Measurements from ENCODE around the gene DCLRE1B.
A peak's percentile ranks its signal among the peaks of the same experiment; 100 is the strongest.

DCLRE1B gene

DNA sequence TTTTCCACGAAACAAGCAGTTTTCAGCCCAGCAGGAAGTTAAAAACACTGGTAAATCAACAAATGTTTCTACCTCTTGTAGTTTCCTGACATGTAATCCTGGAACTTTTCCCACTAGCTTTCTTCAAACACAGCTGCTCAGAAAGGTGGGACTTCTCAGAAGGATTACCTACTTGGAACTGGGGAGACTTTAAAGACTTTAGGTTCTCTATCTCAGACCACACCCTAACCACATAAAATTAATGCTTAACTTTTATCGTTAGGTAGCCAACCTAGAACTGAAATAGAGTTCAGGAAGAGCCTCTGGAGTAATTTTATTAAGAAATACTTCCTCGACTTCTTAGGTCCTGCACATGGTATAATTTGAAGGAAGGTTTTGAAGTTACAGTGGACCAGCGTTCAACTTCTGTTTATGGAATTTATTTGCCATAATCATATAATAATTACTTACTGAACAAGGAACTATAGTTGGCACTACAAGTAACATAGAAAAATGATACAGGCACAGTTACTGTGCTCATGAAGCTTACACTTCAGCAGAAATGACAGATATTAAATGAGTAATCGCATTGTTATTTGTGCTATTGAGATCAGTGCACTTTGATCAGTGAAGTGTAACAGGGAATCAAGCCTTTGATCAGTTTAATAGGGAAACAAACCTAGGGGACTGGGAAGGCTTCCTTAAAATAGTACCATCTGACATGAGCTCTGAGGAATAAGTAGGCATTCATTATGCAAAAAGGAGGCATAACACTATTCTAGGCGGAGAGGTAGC is 17.5 kb upstream of the DCLRE1B start, which contains the start of gene BCL2L15:
Gene BCL2L15, minus strand, starts transcription at position 180 of the 774 bp plus-strand sequence. CDS start 206 bp downstream, outside the sequence.
- no peak for DNase-seq

DNA sequence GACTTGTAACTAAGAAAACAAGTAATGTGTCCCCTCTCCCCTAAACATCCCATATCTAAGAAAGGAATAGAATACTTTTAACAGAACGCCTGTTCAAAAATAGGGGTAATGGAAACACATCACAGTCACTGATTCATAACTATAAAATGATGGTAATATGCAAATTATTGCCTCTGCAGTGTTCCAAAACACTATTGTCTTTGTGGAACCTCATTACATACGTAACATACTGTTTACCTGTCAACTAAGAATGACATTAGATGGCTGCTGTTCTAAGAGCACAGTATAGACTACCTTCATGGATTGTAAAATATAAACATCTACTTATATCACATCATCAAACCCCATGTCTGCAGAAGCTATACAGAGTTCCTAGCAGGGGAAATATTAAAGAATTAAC is 14.3 kb upstream of the DCLRE1B start:
- DNase-seq: no peak

DNA sequence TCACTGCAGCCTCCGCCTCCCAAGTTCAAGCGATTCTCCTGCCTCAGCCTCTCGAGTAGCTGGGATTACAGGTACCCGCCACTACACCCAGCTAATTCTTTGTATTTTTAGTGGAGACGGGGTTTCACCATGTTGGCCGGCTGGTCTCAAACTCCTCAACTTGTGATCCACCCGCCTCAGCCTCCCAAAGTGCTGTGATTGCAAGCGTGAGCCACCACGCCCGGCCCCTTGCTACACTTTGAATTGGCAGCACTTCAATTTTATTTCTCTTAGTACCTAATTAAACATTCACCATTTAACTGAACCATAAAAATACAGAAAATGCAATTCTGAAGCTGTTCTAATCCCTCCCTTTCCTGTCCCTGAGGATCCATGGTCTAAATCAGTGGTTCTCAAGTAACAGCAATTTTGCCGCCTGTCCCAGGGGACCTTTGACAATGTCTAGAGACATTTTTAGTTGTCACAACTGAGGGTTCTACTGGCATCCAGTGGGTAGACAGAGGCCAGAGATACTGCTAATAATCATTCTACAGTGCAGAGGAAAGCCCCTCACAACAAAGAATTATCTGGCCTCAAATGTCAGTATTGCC is 13.4 kb upstream of the DCLRE1B start:
- DNase-seq: no peak

DNA sequence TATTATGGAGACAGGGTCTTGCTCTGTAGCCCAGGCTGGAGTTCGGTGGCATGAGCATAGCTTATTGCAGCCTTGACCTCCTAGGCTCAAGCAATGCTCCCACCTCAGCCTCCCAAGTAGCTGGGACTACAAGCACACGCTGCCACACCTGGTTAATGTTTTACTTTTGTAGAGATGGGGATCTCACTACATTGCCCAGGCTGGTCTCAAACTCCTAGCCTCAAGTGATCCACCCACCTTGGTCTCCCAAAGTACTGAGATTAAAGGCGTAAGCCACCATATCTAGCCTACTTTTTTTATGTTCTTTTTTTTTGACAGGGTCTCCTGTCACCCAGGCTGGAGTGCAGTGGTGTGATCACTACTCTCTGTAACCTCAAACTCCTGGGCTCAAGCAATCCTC is 11.9 kb upstream of the DCLRE1B start:
- DNase-seq: no peak

DNA sequence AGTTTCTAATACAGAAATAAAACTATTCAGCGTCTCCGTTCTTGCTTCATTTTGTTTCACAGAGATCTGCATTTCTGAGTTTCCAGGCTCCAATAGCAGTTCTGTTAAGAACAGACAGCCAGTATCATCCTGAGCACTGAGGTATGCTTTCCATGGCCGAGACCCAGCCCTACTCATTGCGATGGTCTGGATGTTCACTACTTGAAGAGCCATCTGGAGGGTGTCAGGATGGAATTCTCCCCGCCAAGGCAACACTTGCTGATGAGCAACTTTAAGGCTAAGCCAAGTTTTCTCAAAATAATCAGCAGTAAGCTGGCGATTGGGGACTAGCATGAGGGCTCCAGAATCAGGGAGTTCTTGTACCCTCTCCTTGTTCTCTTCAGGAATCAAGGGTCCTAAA is 10.0 kb upstream of the DCLRE1B start:
- DNase-seq: no peak

DNA sequence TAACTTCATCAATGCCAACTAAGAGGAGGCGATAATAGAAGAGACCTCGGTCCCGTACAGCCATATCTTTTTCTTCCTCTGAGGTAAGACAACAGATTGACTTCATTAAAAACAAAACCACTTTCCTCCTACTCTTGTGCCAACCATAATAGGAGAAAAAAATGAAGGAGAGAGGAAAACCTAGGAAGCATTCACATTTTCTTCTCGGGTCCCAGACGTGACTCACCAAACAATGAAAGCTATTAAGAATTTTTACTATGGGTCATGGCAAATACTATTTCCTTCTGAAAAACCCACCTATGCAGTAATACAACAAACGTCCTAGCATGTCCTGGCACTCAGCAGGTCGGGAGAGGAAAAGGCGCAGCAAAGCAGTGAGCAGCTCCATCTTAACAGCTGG is 9.2 kb upstream of the DCLRE1B start:
- DNase-seq: no peak

DNA sequence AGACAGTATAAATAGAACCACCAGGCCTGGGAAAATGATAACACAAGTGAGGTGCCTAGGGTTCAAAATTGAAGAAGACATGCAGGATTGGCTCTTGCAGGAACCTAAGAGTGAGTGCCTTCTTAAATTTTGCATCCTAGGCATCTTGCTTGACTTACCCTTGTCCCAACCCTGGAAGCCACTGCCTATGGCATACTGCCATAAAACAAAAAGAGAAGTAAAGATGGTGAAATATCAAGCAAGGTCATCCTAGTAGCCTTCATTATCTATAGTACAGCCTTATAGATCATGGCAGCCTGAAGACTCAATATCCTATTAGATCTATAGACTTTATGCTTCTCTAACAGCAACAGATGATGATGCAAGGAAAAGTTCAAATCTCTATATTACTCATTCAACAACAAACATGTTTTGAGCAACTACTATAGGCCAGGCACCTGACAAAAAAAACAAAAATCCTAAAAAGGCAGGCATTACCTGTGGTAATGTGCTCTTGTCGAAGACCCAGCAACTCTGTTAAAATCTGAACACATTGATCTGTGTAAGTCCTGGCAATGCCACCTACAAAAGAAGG is 6.8 kb upstream of the DCLRE1B start:
- no peak for DNase-seq

DNA sequence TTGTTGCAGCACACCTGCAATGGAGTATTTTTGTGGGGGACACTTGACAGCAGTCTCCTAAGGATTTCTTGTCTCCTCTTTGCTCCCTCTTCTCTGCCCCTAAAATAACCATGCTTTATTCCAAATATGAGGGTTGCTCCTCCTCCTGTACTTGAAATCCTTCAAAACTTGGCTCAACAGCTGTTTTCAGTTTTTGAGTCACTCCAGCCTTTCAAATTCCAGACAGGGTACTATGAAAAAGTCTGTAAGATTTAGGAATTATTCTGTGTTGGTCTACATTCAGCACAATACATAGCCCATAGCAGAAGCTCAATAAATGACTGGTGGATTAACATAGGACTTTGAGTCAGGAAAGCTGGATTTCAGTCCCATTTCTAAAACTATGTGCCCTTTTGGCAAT is 6.0 kb upstream of the DCLRE1B start:
- DNase-seq: no peak

DNA sequence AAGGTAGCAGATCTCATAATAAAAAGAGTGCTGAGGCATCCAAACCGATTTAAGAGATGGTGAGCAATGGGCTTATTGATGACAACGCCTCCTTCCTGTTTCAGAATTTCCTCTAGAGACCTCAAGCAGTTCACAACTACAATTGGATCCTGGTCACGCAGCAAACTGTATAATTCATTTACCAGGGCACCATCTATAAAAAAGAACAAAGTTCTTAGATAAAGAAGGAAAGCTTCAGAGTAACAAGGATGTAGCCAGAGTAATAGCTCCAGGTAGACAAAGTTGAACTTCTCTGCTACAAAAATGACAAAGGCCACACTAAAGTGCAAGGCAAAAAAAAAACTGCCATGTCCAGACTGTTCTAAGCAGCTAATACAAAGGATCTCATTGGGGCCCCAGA is 3.9 kb upstream of the DCLRE1B start:
- DNase-seq: no peak

DNA sequence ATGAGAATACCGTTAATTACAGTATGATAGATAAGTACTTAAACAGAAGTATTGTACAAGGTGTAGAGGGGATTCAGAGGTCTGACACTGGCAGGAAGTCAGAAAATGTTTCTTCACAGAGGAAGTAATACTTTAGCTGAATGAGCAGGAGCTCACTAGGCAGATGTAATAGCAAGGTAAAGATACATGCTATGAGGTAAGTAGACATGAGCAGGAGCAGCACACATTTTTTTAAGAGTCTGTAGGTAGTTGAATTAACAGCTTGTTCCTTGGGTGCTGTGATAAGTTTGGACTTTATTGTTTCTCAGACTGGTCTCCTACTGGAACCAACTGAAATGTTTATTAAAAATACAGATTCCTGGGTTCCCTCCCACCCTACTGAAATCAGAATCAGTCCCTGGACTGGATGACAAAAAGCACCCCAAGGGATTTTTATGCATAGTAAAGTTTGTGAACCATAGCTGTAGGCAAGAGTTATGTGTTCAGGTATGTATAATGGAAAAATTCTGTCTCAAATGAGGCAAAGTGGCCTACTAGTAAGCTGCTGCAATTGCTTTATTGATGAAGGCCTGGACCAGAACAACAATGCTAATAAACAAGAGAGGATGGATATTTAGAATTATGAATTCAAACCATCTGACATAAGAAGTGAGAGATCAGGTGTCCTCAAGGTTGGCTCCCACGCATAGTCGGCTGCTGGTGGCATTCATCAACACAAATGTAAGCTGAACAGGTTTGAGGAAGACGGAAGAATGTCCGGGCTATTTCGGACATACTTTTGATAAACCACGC is 1.4 kb upstream of the DCLRE1B start:
- DNase-seq: no peak

DNA sequence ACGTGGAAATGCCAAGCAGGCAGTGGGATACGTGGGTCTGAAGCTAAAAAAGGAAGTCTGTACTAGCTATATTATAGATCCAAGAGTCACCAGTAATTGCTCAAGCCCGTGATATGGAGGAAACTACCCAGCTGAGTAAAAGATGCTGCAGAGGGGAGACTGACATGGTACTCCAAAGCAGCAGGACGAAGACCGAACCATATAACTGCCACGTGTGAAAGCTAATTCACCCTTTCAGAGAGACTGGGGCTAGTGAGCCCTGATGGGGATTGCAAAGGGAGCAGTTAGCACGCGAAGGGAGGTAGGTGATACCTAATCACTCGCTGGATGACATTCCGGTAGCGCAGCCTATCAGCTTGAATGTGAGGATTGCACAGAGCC is 843 bp upstream of the DCLRE1B start:
- no peak for DNase-seq

DNA sequence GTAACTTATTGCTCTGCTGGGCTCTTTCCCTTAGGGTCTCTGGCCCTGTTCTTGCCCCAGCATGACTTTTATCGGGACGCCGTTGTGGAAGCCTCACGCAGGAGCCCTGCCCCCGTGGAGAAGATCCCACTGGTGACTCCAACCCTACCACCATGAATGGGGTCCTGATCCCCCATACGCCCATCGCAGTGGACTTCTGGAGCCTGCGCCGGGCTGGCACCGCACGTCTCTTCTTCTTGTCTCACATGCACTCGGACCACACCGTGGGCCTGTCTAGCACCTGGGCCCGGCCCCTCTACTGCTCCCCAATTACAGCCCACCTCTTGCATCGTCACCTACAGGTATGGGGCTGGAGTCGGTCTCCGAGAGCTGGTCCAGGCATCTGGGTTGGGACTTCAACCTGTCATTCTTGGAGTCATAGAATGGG is 322 bp downstream of the DCLRE1B start:
- DNase-seq: no peak

DNA sequence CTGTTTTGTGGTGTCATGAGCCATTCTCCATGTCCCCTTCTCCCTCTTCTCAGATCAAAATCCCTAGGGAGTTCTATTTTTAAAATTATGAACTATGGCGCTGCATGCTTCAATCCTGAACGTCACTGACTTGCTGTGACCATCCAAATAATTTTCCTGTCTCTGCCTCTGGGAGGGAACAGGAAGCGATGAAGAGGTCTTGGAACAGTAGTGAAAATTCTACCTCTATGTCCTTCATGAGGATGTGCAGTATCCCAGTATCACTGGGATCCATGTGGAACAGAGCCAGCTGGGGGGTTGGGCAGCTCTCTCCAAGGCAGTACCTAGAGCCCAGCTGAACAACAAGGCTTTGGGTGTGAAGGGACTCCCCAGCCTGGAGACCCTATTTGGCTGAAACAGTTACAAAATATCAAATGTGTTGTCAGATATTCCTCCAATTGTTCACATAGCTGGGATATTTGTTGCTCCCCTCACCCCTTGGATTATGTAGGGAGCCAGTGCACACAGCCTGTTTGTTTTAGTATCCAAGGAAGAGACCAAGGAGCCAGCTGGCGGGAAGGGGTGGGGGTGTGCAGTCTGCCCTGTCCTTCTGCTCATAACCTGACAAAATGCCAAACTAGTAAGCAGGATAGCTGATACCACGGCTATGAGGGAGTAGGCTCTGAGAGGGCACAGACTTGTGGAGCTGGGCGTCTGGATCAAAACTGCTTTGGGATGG is 7.6 kb downstream of the DCLRE1B start:
- DNase-seq: peak; percentile 85

DNA sequence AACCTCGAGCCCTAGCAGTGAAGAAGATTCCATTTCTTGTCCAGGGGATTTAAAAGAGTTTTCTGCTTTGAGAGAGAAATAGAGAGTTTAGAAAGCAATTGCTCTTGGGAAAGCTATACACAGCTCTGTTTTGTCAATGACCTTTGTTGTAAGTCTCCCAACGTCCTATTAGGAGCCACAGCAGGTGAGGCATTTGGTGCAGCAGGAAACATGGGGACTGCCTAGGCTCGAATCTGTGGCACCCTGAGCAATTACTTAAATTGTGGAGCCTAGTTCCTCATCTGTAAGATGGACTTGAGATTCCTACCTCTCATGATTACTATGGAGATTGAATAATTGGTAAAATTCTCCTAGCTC is 8.2 kb downstream of the DCLRE1B start:
- DNase-seq: no peak

DNA sequence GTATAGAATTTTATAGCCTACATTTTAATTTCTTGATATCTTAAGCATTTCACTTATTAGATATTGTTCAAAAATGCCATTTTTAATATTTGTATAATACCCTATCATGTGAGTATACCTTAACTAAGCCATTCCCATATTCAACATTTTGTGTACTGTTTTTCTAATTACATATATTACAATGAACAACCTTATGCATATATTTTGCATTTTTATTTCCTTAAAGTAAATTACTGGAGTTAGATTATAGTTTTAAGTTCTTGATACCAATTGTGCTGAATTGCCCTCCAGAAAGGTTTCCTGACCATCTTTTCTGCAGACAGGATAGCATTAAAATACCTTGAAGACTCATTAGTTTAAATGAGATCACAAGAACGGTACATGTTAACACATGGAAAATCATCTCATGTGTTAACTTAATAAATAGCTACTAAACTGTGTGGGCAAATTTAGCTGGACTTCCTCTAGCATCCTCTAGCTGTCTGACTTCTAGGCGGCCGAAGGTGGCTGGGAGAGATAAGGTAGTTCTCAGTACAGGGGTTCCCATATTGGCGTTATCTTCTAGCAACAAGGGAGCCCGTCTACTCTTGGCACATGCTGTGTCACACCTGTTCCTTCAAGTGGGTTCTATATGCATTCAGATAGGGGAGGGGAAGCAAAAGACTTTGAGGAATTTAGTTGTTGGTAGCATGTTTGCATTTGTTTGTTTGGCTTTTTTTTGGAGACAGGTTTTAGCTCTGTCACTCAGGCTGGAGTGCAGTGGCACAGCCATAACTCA is 8.9 kb downstream of the DCLRE1B start:
- no peak for DNase-seq

DNA sequence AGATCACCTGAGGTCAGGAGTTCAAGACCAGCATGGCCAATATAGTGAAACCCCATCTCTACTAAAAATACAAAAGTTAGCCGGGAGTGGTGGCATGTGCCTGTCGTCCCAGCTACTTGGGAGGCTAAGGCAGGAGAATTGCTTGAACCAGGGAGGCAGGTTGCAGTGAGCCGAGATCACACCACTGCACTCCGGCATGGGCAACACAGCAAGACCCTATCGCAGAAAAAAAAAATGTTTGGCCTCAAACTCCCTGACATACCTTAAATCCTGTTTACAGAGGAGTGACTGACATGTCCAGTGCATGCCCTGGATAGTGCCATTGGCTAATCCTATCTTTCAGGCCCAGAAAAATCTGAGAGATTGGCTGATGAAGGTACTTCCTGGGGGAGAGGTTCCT is 11.8 kb downstream of the DCLRE1B start:
- DNase-seq: no peak

DNA sequence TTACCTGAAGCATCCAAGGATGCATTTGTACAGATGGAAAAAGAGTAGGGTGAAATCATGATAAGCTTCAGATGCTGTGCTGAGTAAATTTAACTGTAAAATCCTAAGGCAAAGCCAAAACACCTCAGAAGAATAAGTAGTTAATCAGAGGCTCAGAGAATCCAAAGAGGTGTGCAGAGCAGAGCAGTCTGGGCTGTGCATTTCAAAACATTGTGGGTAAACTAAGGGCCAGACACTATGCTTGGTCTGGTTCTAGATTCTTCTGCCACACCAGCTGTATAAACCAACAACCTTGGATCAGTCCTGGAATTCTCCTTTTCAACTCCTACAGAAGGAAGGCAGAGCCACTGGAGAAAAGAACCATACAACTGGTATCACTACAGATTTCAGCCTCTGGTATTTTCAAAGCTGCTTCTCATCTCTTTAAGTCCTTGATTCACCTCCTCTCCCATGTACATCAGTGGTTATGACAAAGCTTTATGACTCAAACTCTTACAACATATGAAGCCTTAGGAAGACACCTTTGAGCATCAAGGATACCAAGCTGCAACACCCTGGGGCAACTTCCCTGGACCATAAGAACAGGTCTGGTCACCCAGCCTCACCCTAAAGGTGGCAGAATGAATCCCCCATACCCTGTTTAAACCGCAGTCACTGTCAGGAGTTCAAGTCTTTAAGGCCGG is 12.4 kb downstream of the DCLRE1B start:
- no peak for DNase-seq

DNA sequence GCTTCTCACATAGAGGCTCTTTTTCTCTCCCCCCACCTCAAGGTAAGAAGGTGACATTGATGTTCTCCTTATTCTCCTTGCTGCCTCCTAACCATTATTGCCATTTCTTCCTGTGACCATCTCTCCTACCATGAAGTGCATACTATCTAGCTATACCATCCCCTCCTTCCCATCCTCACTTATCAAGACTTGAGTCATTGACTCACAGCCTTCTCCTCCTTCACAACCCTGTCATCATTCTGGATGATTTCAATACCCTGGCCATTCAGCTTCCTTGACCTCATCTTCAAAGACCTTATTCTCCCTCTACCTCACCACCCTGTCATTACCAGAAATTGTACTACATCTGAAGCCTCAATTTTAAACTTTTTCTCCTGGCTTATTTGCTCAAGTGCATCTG is 13.1 kb downstream of the DCLRE1B start:
- DNase-seq: no peak

DNA sequence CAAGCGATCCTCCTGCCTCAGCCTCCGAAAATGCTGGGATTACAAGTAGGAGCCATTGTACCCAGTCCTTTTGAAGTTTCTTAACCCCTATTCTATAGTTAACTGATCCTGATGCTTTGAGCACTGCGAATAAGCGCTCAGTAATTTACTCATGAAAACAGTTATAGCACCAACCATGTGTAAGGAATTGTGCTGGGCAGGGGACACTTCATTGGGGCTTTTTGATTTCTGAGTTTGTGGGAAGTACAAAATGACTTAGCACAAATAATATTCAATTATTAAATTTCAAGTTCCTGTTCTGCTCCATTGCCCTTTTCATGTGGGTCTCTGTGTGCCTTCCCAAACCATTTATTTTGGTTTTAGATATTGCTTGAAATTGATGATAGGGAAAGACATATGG is 17.8 kb downstream of the DCLRE1B start:
- DNase-seq: no peak

DNA sequence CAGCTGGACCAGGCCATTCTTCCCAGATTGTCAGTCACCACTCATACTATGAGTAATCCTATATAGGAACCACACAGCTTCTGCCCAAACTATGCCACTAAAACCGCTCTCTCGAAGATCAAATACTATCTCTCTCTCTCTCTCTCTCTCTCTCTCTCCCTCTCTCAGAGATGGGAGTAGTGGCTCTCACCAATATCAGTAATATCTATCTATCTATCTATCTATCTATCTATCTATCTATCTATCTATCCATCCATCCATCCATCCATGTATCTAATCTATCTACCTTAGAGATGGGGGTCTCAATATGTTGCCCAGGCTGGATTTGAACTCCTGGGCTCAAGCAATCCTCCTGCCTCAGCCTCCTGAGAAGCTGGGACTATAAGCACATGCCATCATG is 19.3 kb downstream of the DCLRE1B start:
- no peak for DNase-seq

DNA sequence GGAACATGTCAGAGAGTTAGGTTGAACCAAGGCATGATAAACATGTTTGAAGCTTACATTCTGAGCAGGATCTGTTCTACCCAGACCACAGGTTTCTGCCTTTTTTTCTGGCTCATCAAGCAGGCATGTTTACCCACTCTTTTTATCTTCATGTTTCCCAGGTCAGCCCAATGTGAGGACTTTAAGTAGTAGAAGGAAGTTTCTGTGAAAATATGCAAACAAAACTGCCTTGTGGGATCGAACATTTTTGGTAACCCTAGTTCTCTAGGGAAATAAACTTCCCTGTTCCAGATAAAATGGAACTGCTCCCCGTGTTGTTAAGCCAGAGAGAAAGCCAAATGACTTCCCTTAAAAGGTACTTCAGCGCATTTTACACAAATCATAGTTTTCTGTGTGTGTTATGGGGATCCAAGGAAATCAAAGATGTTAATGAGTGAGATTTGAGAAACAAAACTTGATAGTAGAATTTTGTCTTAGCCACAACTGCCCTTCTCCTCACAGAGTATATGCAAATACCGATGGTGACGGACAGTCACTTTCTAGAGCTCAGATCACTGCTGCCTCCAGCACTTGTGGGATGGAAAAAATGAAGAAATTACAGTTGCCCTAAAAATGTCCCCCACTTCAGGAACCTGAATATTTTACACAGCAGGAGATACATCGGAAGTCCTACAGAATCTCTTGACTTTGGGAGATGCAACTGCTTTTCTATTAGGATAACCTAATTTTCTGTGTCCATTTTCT is 23.2 kb downstream of the DCLRE1B start:
- DNase-seq: no peak
